Measurements from ENCODE around the gene NEUROD2.

The NEUROD2 gene

DNA sequence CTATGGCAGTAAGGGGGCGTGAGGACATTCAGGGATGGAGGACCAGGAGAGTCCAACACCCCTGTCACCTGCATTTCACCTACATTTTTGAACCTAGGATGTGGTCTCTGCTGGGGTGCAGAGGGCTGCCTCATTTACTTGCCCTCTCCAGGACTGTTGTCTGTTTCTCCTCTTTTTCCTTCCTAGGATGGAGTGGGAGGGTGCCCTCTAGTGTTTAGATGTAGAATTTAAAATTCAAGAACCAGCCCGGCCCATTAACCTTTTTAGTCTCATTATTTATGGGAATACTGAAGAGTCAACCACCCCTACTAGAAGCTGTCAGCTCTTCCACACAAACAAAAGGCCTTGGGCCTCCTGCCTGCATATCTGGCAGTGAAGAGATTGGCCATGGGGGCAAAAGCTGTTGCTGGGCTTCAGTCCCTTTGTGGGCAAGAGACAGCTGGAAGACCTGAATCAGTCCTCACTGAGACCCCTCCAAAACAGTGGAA is 26.7 kb upstream of the NEUROD2 start:
- DNase-seq = no peak

DNA sequence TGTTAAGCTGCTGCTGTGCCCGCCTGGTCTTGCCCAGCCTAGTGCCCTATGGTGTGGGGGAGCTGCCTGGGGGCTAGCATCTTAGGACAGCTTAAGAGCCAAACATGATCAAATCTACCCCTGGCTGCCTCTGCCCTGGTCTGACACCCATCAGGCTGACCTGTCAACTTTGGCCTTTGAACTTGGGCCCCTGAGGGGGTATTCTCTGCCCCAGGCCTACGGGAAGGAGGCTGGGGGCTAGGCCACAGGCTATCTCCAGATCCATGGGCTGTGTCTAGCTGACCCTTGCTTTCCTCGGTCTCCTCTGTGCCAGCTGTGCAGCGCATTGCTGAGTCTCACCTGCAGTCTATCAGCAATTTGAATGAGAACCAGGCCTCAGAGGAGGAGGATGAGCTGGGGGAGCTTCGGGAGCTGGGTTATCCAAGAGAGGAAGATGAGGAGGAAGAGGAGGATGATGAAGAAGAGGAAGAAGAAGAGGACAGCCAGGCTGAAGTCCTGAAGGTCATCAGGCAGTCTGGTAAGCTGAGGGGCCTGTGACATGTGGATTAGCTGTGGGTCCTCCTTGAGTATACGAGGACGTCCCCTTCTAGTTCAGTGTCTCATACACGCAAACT is 26.0 kb upstream of the NEUROD2 start:
- DNase-seq = no peak

GRCh38 chr17:39632153-39632941 is 24.6 kb upstream of the NEUROD2 start:
- DNase-seq = no peak

GRCh38 chr17:39631403-39631802 is 23.7 kb upstream of the NEUROD2 start:
- no peak for DNase-seq

DNA sequence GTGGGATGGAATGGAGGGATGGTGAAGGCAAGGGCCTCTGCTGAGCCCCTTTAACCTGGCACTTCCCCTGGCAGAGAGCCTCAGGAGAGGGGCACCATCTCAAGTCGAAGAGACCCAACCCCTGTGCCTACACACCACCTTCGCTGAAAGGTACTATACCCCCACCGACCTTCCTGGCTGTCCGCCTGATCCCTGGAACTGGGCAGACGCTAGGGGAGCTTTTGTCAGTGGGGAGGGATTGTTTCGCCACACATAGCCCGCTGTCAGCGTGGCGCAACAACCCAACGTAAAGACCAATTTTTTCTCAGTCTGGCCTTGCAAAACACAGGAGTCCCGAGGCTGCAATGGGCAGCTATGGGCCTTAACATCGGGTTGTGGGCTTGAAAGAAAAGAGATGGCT is 22.2 kb upstream of the NEUROD2 start:
- DNase-seq = no peak

GRCh38 chr17:39629494-39629880 is 21.8 kb upstream of the NEUROD2 start:
- DNase-seq = no peak

- DNase-seq = no peak
Measured at GRCh38 chr17:39628655-39629493, 21.2 kb upstream of the NEUROD2 start.

- no peak for DNase-seq
Measured at GRCh38 chr17:39627712-39628516, 20.2 kb upstream of the NEUROD2 start.

GRCh38 chr17:39627047-39627711 is 19.5 kb upstream of the NEUROD2 start:
- no peak for DNase-seq

- DNase-seq = no peak
Measured at GRCh38 chr17:39626171-39627046, 18.7 kb upstream of the NEUROD2 start, which contains the start of gene PPP1R1B. Gene PPP1R1B, plus strand, starts transcription at chr17:39626952. Its CDS starts 441 bp downstream, at chr17:39627393.

DNA sequence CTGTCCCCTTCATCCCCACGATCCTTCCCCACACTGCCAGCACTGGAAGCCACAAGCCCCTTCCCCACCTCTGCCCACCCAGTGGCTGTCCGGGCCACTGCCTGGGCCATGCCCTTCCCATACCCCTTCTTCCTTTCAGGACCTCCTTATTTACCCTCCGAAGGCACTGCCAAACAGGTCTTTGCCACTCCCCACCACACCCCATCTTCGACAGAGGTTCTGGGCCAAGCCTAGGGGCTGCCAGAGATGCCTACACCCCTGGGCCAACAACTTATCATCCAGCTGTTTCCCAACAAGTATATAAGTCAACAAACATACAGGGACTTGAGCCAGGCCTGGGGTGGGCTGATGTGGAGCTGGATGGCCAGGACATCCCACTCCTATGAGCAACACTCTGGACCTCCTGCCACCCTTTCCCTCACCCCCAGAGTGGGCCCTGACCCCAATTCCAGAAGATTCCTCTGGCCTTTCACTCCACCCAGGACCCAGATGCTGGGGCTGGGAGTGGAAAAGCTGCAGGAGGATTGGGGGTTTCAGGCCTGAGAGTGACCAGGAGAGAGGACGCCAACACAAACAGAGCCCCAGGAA is 17.6 kb upstream of the NEUROD2 start:
- no peak for DNase-seq

- no peak for DNase-seq
Measured at GRCh38 chr17:39624313-39624712, 16.6 kb upstream of the NEUROD2 start.

DNA sequence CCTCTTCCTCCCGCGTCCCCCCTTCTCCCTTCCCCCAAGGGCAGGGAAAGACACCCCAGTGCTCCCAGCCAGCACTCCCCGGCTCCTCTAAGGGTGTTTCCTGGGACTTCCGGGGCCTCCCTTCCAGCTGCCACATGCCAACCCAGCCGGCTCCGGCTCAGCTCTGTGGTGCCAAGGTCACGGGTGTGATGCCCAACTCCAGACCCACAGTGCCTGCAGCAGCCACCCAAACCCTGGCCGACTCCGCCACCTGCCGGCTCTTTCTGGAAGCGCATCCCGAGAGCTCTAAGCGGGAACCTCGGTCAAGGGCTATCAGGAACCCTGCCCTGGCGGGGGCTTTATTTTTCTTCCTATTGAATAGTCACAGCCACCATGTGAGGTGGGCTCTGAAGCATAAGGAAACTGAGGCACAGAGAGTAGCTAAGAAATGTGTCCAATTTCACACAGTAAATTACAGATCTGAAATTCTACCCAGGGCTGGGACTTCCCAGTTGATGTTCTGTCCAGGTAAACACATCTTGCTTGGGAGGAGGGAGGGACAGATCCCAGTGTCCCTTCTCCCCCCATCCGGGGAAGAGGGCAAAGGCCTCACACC is 15.7 kb upstream of the NEUROD2 start:
- no peak for DNase-seq

DNA sequence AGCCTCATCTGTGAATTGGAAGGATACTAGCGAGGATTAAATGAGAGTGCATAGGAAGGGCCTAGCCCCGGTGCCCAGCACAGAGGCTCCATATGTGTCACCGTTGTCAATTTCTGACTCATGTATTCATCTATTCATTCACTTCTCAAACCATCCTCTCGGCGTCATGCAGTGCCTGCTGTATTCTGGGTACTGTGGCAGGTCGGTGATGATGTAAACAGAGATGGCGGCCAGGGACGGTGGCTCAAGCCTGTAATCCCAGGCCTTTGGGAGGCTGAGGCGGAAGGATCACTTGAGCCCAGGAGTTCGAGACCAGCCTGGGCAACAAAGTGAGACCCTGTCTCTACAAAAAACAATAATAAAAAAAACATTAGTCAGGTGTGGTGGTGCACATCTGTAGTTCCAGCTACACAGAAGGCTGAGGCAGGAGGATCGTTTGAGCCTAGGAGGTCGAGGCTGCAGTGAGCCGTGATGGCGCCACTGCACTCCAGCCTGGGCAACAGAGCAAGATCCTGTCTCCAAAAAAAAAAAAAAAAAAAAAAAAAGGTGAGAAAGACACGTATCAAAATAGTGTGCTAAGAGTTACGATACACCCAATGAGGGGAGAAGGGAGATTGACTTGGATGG is 14.8 kb upstream of the NEUROD2 start:
- no peak for DNase-seq

- DNase-seq = no peak
Measured at GRCh38 chr17:39621523-39622379, 14.0 kb upstream of the NEUROD2 start.

DNA sequence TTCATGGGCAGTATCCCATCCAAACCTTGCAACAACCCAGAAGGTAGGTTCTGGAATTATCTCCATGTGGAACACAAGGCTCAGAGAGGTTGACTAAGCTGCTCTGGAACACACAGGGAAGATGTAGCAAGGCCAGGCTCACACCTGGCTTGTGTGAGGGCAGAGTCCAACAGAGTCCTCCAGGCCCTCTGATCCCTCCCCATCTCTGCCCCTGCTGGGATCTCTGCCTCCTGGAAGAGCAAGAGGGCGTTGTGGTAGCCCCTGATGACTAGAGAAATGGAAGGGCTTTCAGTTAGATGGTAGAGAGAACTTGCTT is 12.0 kb upstream of the NEUROD2 start:
- no peak for DNase-seq

- DNase-seq = no peak
Measured at GRCh38 chr17:39618956-39619785, 11.5 kb upstream of the NEUROD2 start.
